IPS DF 19.7 (cell line): ENCODE data around the gene OCLN.
"Not testable (repeated sequence)": the region's sequence is repeated elsewhere in the genome, so short reads cannot be mapped to it uniquely, and the experiment has no call there.

Experiments
- DNase-seq: peaks from one replicate; pipeline ENCODE4 v3.0.0-alpha.2; 2013; ENCODE audit warnings: low read depth, low spot score

The OCLN gene, protein sequence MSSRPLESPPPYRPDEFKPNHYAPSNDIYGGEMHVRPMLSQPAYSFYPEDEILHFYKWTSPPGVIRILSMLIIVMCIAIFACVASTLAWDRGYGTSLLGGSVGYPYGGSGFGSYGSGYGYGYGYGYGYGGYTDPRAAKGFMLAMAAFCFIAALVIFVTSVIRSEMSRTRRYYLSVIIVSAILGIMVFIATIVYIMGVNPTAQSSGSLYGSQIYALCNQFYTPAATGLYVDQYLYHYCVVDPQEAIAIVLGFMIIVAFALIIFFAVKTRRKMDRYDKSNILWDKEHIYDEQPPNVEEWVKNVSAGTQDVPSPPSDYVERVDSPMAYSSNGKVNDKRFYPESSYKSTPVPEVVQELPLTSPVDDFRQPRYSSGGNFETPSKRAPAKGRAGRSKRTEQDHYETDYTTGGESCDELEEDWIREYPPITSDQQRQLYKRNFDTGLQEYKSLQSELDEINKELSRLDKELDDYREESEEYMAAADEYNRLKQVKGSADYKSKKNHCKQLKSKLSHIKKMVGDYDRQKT

DNA sequence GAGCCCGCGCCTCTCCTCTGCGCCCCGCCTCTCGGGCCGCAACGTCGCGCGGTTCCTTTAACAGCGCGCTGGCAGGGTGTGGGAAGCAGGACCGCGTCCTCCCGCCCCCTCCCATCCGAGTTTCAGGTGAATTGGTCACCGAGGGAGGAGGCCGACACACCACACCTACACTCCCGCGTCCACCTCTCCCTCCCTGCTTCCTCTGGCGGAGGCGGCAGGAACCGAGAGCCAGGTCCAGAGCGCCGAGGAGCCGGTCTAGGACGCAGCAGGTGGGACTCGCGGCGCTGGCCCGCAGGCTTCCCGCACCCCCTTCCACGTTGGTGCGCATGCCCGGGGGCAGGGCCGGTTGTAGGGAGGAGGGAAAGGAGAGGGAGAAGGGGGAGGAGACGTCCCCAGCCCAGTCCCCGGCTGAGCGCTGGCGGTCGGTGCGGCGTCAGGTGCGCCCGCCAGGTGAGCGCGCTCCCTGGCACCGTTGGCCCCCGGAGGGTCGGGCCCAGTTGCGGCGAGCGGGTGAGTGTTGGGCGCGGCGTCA, at the start of gene OCLN:
Gene OCLN, plus strand, starts transcription at position 400 of the 532 bp plus-strand sequence. CDS start 11,455 bp downstream, outside the sequence.
- peak; percentile 59 for DNase-seq

DNA sequence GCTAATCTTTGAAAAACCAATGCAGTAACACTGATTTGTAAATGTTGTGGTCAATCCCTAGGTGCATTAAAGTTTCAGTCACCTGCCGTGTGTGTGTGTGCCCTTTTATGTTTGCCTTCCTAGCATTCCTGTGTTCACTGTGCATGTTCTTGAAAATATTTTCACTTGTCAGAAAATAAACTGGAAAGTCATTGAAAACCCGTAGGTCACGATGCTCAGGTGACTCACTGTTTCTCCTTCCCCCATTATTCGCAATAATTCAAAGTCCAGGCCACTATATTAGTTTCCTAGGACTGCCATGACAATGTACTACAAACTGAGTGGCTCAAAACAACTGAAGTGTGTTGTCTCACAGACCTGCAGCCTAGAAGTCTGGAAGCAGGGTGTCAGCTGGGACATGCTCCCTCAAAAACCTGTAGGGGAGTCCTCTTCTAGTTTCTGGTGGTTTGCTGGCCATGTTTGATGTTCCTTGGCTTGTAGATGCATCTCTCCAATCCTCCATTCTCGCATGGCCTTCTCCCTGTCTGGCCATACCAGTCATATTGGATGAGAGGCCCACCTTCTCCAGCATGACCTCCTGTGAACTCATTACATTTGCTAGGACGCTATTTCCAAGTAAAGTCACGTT, 48.3 kb upstream of the OCLN start:
- DNase-seq = no peak

DNA sequence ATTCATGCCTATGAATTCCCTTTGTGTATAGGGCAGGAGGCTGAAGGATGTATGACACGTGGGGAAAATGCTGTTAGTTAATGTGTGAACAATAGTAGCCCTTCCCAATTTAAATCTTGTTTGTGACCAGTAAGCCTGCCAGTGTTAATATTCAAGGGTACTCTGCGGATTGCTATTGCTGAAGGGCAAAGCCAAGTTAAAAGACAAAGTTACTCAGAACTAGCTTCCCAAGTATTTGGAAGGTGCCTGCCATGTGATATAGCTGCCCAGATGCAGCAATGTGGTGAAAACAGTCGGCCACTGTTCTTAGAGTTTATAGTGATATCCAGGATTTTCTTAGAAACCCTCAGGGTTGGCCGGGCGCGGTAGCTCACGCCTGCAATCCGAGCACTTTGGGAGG, 43.1 kb upstream of the OCLN start:
- DNase-seq = no peak

DNA sequence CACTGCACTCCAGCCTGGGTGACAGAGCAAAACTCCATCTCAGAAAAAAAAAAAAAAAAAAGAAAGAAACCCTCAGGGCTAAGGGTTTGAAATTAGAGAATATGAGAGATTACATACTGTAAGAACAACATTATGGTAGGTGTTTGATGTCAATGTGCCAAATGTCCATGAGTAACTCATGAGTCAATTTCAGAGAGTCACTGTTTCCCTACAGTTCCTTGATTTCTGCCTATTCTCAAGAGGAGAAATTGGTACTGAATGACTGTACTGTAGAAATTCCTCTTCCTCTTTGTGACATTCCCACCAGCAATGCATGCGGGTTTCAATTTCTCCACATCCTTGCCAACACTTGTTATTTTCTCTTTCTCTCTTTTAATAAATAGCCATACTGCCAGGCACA, 42.5 kb upstream of the OCLN start:
- no peak for DNase-seq

DNA sequence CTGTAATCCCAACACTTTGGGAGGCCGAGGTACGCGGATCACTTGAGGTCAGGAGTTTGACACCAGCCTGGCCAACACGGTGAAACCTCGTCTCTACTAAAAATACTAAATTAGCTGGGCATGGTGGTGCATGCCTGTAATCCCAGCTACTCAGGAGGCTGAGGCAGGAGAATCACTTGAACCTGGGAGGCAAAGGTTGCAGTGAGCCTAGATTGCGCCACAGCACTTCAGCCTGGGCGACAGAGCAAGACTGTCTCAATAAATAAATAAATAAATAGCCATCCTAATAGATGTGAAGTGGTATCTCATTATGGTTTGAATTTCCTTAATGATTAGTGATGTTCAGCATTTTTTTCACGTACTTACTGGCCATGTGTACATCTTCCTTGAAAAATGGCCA, 42.1 kb upstream of the OCLN start:
- not testable (repeated sequence) for DNase-seq

DNA sequence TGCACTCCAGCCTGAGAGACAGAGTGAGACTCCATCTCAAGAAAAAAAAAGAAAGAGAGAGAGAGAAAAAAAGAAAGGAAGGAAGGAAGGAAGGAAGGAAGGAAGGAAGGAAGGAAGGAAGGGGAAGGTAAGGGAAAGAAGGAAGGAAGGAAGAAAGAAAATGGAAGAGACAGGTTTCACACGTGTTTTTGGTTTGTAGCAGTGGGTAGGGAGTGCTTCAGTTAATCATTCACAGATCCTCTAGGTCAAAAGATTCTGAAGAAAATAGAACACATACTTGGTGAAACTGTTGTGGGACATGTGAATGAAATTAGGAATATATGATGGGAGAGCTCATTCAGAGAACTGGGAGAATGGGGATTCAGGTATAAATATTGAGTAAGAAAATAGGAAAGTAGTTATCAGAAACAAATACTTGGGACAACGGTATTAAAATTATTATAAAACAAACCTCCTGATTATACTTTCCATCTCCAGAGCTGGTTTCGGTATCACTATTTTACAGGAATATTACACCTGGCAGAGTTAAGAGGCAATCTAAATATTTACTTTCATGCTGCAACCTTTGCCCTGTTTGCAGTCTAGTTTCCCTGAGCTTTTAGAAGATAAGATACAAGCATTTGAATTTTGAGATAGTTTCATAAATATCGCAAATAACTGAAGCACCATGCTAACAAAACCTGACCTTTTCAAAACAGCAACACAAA, 40.5 kb upstream of the OCLN start:
- DNase-seq = no peak

DNA sequence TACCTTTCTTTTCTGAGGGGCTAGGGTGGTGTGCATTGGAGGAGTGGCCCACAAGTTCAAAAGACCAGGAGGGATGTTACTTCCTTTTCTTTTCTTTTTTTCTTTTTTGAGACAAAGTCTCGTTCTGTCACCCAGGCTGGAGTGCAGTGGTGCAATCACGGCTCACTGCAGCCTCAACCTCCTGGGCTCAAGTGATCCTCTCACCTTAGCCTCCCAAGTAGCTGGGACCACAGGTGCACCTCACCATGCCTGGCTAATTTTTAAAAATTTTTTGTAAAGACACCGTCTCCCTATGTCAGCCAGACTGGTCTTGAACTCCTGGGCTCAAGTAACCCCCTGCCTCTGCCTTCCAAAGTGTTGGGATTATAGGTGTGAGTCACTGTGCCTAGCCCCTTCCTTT, 39.1 kb upstream of the OCLN start:
- not testable (repeated sequence) for DNase-seq

DNA sequence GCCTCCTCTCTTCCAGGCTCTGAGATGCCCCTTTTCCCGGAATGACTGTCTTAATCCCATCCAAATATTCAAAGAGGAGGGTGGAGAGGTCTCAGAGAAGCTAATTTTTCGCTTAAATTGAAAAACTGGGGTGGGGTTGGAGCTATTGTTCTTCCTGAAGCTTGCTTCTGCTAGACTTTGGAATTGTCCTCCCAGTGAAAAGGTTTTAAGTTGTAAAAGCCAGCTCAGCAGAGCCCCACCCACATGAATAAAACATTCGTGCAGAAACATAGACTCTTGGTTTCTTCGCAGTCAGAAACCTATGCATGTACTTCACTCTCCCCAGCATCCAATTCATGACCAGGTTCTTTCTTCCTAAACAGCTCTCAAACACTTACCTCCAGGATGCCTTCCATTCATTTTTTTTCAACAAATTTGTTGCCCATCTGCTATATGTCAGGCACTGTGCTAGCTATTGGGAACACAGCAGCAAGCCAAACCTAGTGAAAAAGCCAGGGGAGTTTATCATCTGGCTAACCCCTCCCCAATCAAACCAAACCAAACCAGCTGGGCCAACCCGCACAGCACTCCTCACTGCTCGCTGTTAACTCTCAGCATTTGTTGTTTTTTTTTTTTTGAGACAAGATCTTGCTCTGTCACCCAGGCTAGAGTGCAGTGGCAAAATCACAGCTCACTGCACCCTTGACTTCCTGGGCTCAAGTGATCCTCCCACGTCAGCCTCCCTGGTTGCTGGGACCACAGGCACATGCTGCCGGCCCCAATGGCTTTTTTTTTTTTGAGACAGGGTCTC, 37.9 kb upstream of the OCLN start:
- no peak for DNase-seq

DNA sequence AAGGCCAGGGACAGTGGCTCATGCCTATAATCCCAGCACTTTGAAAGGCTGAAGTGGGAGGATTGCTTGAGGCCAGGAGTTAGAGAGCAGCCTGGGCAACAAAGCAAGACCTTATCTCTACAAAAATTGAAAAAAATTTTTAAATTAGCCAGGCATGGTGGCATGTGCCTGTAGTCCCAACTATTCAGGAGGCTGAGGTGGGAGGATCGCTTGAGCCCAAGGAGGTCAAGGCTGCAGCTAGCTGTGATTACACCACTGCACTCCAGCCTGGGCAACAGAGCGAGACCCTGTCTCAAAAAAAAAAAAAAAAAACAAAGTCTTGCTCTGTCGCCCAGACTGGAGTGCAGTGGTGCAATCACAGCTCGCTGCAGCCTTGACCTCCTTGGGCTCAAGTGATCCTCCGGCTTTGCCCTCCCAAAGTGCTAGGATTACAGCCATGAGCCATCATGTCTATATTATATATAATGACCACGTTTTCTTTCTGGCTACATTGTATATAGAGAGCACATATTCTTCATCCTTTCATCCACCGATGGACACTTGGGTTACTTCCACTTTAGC, 37.1 kb upstream of the OCLN start:
- DNase-seq = not testable (repeated sequence)

DNA sequence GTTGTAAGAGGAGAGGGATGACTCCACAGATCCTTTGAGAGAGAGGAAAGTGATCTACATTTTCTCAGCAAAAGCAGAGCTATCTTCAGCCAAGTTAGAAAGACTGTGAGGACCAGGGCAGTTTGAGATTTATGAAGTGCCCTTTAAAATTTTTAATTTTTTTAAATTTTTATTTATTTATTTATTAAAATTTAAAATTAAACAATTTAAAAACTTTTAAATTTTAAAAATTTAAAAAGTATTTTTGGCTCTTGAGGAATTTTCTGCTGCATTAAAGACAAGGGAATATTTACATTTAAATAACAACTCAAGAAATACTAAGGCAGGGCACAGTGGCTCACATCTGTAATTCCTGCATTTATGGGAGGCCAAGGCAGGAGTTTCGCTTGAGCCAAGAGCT, 30.4 kb upstream of the OCLN start:
- no peak for DNase-seq

DNA sequence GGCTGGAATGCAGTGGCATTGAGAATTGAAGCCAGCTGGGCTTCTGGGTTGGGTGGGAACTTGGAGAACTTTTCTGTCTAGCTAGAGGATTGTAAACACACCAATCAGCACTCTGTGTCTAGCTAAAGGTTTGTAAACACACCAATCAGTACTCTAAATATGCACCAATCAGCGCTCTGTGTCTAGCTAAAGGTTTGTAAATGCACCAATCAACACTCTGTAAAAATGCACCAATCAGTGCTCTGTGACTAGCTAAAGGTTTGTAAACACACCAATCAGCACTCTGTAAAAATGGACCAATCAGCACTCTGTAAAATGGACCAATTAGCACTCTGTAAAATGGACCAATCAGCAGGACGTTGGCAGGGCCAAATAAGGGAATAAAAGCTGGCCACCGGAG, 26.2 kb upstream of the OCLN start:
- DNase-seq = not testable (repeated sequence)

DNA sequence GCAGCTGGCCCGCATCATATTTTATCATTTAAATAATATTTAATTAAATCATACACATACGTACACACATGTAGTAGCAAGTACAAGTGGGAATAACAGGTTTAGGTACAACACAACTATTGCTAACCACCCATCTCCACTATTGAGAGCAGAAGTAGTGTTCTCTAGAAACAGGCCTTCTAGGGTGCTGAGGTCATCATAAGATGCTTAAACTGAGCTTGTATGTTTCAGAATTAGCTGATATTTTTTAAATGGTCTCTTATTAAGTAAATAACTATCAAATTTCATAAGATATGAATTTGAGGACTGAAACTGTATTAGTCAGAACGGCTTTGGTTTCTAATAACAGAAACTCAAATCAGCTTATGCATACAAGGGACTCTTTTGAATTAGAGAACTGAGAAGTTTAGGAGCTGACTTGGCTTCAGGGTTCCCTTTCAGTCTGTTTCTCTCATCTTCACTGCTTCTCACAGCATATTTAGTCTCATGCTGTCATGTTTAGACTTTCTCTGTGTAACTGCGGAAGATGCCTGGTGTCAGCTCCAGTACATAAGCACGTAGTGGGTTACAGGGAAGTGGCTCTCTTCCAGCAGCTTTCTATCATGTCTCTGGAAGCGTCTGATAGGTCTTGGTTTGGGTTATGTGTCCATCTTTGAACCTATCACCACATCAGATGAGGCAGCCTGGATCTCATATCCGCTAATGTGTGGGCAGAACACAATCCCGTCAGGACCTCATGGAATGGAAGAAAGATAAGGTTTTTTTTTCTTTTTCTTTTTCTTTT, 25.0 kb upstream of the OCLN start:
- DNase-seq = no peak

DNA sequence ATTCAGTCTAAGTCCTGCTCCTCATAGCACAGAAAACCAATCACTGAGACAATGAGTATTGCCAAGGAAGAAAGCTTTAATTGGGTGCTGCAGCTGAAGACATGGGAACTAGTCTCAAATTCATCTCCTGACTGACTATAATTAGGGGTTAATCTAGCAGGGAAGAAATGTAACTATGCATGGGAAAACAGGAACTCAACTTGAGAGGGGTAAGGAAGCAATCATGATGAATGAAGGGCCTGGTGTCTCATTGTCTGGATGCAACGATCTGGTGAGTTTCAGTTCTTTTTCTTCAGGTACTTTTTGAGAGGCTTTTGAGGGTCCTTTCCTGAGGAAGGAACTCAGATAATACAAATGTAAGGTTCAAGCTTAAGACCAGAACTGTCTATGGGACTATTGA, 24.0 kb upstream of the OCLN start:
- no peak for DNase-seq

DNA sequence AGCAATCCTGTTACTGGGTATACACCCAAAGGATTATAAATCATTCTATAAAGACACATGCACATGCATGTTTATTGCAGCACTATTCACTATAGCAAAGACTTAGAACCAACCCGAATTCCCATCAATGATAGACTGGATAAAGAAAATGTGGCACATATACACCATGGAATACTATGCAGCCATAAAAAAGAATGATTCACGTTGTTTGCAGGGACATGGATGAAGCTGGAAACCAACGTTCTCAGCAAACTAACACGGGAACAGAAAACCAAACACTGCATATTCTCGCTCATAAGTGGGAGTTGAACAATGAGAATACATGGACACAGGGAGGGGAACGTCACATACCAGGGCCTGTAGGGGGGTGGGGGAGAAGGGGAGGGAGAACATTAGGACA, 21.1 kb upstream of the OCLN start:
- not testable (repeated sequence) for DNase-seq

DNA sequence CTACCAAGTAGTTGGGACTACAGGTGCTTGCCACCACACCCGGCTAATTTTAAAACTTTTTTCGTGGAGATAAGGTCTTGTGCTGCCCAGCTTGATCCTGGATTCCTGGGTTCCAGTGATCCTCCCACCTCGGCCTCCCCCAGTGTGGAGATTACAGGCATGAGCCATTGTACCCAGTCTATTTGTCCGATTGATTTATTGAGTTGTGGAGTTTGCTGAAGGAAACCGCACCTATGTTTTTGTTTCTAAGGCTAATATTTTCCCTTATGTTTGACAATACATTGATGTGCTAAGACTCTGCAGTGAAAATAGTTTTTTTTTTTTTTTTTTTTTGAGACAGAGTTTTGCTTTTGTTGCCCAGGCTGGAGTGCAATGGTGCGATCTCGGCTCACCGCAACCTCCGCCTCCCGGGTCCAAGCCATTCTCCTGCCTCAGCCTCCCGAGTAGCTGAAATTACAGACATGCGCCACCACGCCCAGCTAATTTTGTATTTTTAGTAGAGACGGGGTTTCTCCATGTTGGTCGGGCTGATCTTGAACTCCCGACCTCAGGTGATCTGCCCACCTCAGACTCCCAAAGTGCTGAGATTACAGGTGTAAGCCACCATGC, 20.0 kb upstream of the OCLN start:
- not testable (repeated sequence) for DNase-seq

DNA sequence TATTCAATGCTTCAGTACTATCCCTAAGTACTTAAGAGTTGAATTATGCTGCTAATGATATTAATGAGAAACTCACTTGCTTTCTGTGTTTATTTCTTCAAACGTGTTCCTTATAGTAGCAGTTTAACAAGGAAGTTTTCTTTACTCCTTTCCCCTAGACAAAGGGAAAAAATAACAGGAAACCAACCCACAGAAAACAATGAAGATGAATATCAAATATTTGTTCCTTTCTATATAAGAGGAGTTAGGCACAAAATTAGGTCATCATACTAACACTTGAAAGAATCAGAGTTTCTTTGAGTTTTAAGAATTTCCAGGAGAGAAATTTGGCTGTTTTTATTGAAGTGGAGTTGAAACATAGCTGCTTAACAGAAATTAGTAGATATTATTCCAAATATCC, 15.4 kb upstream of the OCLN start:
- no peak for DNase-seq

DNA sequence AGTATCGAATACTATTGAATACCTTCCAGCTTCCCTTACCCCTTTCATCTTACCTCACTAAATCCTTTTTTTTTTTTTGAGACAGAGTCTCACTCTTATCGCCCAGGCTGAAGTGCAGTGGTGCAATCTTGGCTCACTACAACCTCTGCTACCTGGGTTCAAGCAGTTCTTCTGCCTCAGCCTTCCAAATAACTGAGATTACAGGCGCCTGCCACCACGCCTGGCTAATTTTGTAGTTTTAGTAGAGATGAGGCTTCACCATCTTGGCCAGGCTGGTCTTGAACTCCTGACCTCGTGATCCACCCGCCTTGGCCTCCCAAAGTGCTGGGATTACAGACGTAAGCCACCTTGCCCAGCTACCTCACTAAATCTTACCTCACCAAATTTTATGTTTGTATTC, 14.3 kb upstream of the OCLN start:
- DNase-seq = not testable (repeated sequence)

DNA sequence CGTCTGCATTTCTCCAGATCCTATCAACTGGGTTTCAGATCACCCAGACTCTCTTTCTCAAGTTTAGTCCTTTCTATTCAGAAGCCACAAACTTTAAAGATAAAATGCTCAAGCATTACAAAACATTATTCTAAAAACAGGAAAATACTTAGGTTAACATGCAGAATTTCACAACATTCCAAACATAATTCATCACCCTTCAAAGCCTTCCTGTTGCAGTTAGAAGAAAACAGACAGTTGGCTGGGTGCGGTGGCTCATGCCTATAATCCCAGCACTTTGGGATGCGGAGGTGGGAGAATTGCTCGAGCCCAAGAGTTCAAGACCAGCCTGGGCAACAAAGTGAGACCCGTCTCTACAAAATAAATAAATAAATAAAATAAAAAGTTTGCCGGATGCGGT, 7.7 kb upstream of the OCLN start:
- no peak for DNase-seq

DNA sequence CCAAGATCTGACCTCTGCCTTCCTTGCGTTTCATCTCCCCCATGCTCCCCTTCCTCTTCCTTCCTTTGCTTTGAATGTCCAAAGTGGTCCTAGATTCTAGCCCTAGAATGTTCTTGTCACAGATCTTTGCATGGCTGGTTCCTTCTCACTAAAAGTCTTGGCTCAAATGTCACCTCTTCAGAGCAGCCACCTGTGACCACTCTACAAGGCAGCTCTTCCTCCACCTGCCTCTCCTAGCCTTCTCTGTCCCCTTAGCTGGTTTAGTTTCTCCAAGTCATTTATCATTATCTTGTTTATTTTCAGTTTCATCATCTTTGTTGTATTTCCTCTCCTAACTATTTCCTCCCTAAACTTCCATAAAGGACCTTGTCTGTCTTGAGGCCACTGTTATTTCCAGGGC, 7.1 kb upstream of the OCLN start:
- DNase-seq = no peak

DNA sequence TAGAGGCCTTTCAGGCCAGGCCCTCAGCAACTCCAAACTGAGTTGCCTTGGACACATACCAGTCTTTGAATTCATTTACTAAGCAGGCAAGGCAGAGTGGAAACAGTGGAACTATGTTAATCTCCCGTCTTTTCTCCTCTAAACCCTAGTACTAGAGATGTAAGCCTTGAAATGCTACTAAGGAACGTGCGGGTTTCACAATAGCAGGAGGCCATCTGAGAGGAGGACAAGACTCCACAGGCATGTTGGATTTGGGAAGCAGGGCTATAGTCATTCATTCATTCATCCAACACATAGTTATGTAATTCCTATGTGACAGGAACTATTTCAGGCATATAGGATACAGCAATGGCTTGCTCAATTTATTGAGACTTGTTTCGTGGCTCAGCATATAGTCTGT, 3.3 kb upstream of the OCLN start:
- no peak for DNase-seq
